Testis (tissue), 3 donors: ENCODE results near the gene TMEM151B. TPM values are rescaled to one million over a fixed set of nuclear protein-coding genes. Genes with fewer than 3 reads are reported as not detected.

Source experiments
- DNase-seq: peaks from one replicate; pipeline ENCODE4 v3.0.0-alpha.2; 2019
- H3K27ac ChIP-seq, 2 donors: fragments of 200-600 bp; sonication (generic); one replicate each; pipeline ENCODE4 v1.5.1; 2019
- H3K27me3 ChIP-seq: fragments of 200-600 bp; sonication (generic); one replicate; pipeline ENCODE4 v1.5.1; 2019
- H3K36me3 ChIP-seq: fragments of 200-600 bp; sonication (generic); one replicate; pipeline ENCODE4 v1.5.1; 2017; ENCODE audit warnings: low read depth; ENCODE audit errors: missing control alignments
- H3K4me1 ChIP-seq: fragments of 200-600 bp; sonication (generic); one replicate; pipeline ENCODE4 v1.5.1; 2019
- H3K4me3 ChIP-seq, 2 donors: fragments of 200-600 bp; sonication (generic); one replicate each; pipeline ENCODE4 v1.5.1; 2017 to 2019
- H3K9me3 ChIP-seq: fragments of 200-600 bp; sonication (generic); one replicate; pipeline ENCODE4 v1.5.1; 2017
- CTCF ChIP-seq, 3 experiments: fragments of 450-650 bp in 2 of 3; fragments of 200-600 bp in 1 of 3; sonication (generic) in 1 of 3; IDR thresholded peaks; one replicate each; pipeline ENCODE4 v1.5.1; 2016 to 2019; ENCODE audit warnings: antibody characterized with exemption in 3 of 3, mild to moderate bottlenecking in 2 of 3, moderate library complexity in 1 of 3
- POLR2A ChIP-seq: fragments of 450-650 bp; IDR thresholded peaks from one replicate; pipeline ENCODE4 v1.6.1; 2017; ENCODE audit warnings: antibody characterized with exemption, mild to moderate bottlenecking, moderate library complexity
- WGBS, 2 donors: methylation state at CpG; one replicate each; pipeline ENCODE4 v1.1.5; 2018; 5-methylcytosine and 5-hydroxymethylcytosine counted together
- intact Hi-C: fragments of 100-400 bp; cut with DNase I; formaldehyde crosslinking; loops from one replicate; pipeline ENCODE4 v1.15.1; 2023; ENCODE audit warnings: low total_unique reads
- polyA plus RNA-seq: library from polyadenylated mRNA; stranded (reverse); fragments of 350-450 nt; fragmentation: Illumina TruSeq; extraction: RNeasy Lipid Tissue Mini Kit (QIAGEN cat#74804); gene quantifications from one replicate; pipeline ENCODE4 v1.2.3, GENCODE V29; 2014; ENCODE audit warnings: low read depth, low replicate concordance; ENCODE audit not compliant: insufficient read depth
- total RNA-seq, 2 donors: library from RNA; depleted of rRNA; stranded (reverse); fragments of >200 nt; gene quantifications; one replicate each; pipeline ENCODE4 v1.2.3, GENCODE V29; 2016

The TMEM151B gene
- total and polyA plus RNA-seq, 3 donors from 2014 or later: 1.3 to 2.8 (median 1.6) TPM

GRCh38 chr6:44247338-44248302, 22.6 kb upstream of the TMEM151B start:
- no peaks in the 10 kb centered on the region for H3K36me3 ChIP-seq
- peak; percentile 78 for DNase-seq
- intact Hi-C loops: no loop called here
- no peaks in the 10 kb centered on the region for H3K9me3 ChIP-seq
- peak overlapping the region; percentile 100 for H3K4me3 ChIP-seq
- no peaks in the 10 kb centered on the region for H3K27me3 ChIP-seq
- peak in 1 of 3 experiments; percentile 1 for TF ChIP-seq CTCF (IDR thresholded peaks at IDR 0.05)
- TF ChIP-seq POLR2A: no peak
- H3K27ac ChIP-seq: peak overlapping the region; percentile 100
- peaks cover 9% of the 10 kb centered on the region for H3K4me1 ChIP-seq
- WGBS, 2 donors: 0 to 1% methylated on average over 19 to 52 of the region's 52 CpGs

GRCh38 chr6:44248579-44248978, 21.7 kb upstream of the TMEM151B start:
- Histone ChIP-seq H3K27ac (peak overlapping the region; percentile 100), H3K4me1 (peaks cover 9% of the 10 kb centered on the region), H3K36me3 (no peaks in the 10 kb centered on the region), H3K27me3 (no peaks in the 10 kb centered on the region), H3K9me3 (no peaks in the 10 kb centered on the region), H3K4me3 (peak overlapping the region in 1 of 2 donors; percentile 100)
- DNase-seq: no peak
- WGBS, 2 donors: 22 to 30% methylated on average over 1 of the region's 1 CpG
- TF ChIP-seq POLR2A (no peak), CTCF (IDR thresholded peaks at IDR 0.05) (no peak)
- intact Hi-C loops: no loop called here

GRCh38 chr6:44249082-44249748, 21.0 kb upstream of the TMEM151B start:
- no peaks in the 10 kb centered on the region for H3K9me3 ChIP-seq
- H3K4me1 ChIP-seq: peaks cover 9% of the 10 kb centered on the region

GRCh38 chr6:44250067-44250717, 20.1 kb upstream of the TMEM151B start:
- Histone ChIP-seq H3K27ac (no peak overlapping the region), H3K9me3 (no peaks in the 10 kb centered on the region), H3K4me1 (peaks cover 9% of the 10 kb centered on the region), H3K36me3 (no peaks in the 10 kb centered on the region), H3K27me3 (no peaks in the 10 kb centered on the region), H3K4me3 (no peak overlapping the region)
- DNase-seq: no peak
- 62 to 69% methylated on average over 6 of the region's 6 CpGs for WGBS, 2 donors
- TF ChIP-seq CTCF (IDR thresholded peaks at IDR 0.05): no peak
- TF ChIP-seq POLR2A: no peak
- intact Hi-C loops: no loop called here

More at GRCh38 chr6:44249082-44249748, 21.0 kb upstream of the TMEM151B start:
- H3K4me3 ChIP-seq: no peak overlapping the region
- peak overlapping the region in 1 of 2 donors; percentile 100 for H3K27ac ChIP-seq
- intact Hi-C loops: no loop called here
- TF ChIP-seq POLR2A (no peak), CTCF (IDR thresholded peaks at IDR 0.05) (no peak)
- no peaks in the 10 kb centered on the region for H3K27me3 ChIP-seq
- 53 to 69% methylated on average over 9 of the region's 9 CpGs for WGBS, 2 donors
- no peaks in the 10 kb centered on the region for H3K36me3 ChIP-seq
- DNase-seq: no peak
